ENCODE results near the gene RARB. TPM values are rescaled to one million over a fixed set of nuclear protein-coding genes. Genes with fewer than 3 reads are reported as not detected.

The RARB gene
- total RNA-seq, 4 donors from 2014 or later, result 13.1 to 45.8 (median 25.3) TPM

GRCh38 chr3:25587526-25587925 is 159.5 kb downstream of the RARB start:
- ATAC-seq, result no peak
- H3K4me1 ChIP-seq, result peaks cover 0 to 31% (median 5%) of the 10 kb centered on the region in 3 donors
- H3K36me3 ChIP-seq, result peaks cover 0 to 27% of the 10 kb centered on the region in 2 donors
- no peaks in the 10 kb centered on the region for H3K9me3 ChIP-seq
- no peak overlapping the region for H3K27ac ChIP-seq
- 63 to 76% methylated on average over 4 to 5 of the region's 5 CpGs for WGBS, 2 donors (ENCODE audit: low coverage in 1 of 2)
- TF ChIP-seq POLR2AphosphoS5 (IDR thresholded peaks at IDR 0.05) (no peak), EP300 (IDR thresholded peaks at IDR 0.05) (no peak), POLR2A (IDR thresholded peaks at IDR 0.05) (no peak), CTCF (IDR thresholded peaks at IDR 0.05) (no peak)
- no peak overlapping the region for H3K4me3 ChIP-seq
- no peaks in the 10 kb centered on the region for H3K27me3 ChIP-seq

GRCh38 chr3:25587975-25588374 is 159.9 kb downstream of the RARB start:
- WGBS, 2 donors (ENCODE audit: low coverage in 1 of 2), result 100% methylated on average over 2 of the region's 2 CpGs
- peaks cover 0 to 35% (median 9%) of the 10 kb centered on the region in 3 donors for H3K4me1 ChIP-seq
- TF ChIP-seq CTCF (IDR thresholded peaks at IDR 0.05), result no peak

GRCh38 chr3:25588441-25589103 is 160.5 kb downstream of the RARB start:
- Histone ChIP-seq H3K27ac (peak overlapping the region in 1 of 4 donors; percentile 11), H3K36me3 (peaks cover 0 to 17% of the 10 kb centered on the region in 2 donors), H3K4me1 (peaks cover 4 to 41% (median 13%) of the 10 kb centered on the region in 3 donors), H3K27me3 (no peaks in the 10 kb centered on the region), H3K4me3 (no peak overlapping the region), H3K9me3 (no peaks in the 10 kb centered on the region)
- TF ChIP-seq EP300 (IDR thresholded peaks at IDR 0.05), result no peak
- TF ChIP-seq CTCF (IDR thresholded peaks at IDR 0.05), result no peak
- TF ChIP-seq POLR2A (IDR thresholded peaks at IDR 0.05), result no peak
- no peak for TF ChIP-seq POLR2AphosphoS5 (IDR thresholded peaks at IDR 0.05)
- no peak for ATAC-seq
- WGBS, 2 donors (ENCODE audit: low coverage in 1 of 2), result 84 to 85% methylated on average over 7 of the region's 8 CpGs

More at GRCh38 chr3:25587975-25588374, 159.9 kb downstream of the RARB start:
- H3K36me3 ChIP-seq, result peaks cover 0 to 23% of the 10 kb centered on the region in 2 donors
- H3K27ac ChIP-seq, result no peak overlapping the region
- H3K27me3 ChIP-seq, result no peaks in the 10 kb centered on the region
- no peaks in the 10 kb centered on the region for H3K9me3 ChIP-seq
- ATAC-seq, result no peak
- H3K4me3 ChIP-seq, result no peak overlapping the region

- Histone ChIP-seq H3K27ac (peak overlapping the region in 3 of 4 donors; percentile 9 to 43 (median 30)), H3K27me3 (no peaks in the 10 kb centered on the region), H3K9me3 (no peaks in the 10 kb centered on the region), H3K4me1 (peaks cover 10 to 48% (median 17%) of the 10 kb centered on the region in 3 donors), H3K4me3 (no peak overlapping the region), H3K36me3 (peaks cover 0 to 13% of the 10 kb centered on the region in 2 donors)
- 80 to 89% methylated on average over 2 to 4 of the region's 4 CpGs for WGBS, 2 donors (ENCODE audit: low coverage in 1 of 2)
- no peak for TF ChIP-seq POLR2A (IDR thresholded peaks at IDR 0.05)
- no peak for ATAC-seq
Observed at GRCh38 chr3:25589104-25589782, 161.2 kb downstream of the RARB start.

GRCh38 chr3:25589783-25590258 is 161.8 kb downstream of the RARB start:
- TF ChIP-seq CTCF (IDR thresholded peaks at IDR 0.05) (no peak), EP300 (IDR thresholded peaks at IDR 0.05) (no peak), POLR2A (IDR thresholded peaks at IDR 0.05) (no peak), POLR2AphosphoS5 (IDR thresholded peaks at IDR 0.05) (no peak)
- peaks cover 12 to 54% (median 17%) of the 10 kb centered on the region in 3 donors for H3K4me1 ChIP-seq
- H3K27ac ChIP-seq, result peak overlapping the region in 2 of 4 donors; percentile 9 to 43
- no peak for ATAC-seq
- no peaks in the 10 kb centered on the region for H3K9me3 ChIP-seq
- 78 to 80% methylated on average over 4 to 5 of the region's 8 CpGs for WGBS, 2 donors (ENCODE audit: low coverage in 1 of 2)
- H3K36me3 ChIP-seq, result peaks cover 0 to 7% of the 10 kb centered on the region in 2 donors
- H3K27me3 ChIP-seq, result no peaks in the 10 kb centered on the region
- H3K4me3 ChIP-seq, result no peak overlapping the region
